GM13977 (cell line): ENCODE data around the gene HMGCR.

Source experiments
- DNase-seq: peaks from one replicate; pipeline ENCODE4 v3.0.0; 2012; ENCODE audit warnings: low spot score
- in situ Hi-C: fragments of 300-500 bp; cut with MboI; formaldehyde crosslinking; loops from one replicate; pipeline ENCODE4 v1.12.0; 2022; ENCODE audit warnings: low sequenced_read_pairs, low pct_unique_long_range_greater_than_20kb, mixed read lengths, inconsistent platforms; ENCODE audit not compliant: unreplicated experiment
- TF ChIP-seq, protein P1 (sequence below): IDR thresholded peaks from 2 replicates; pipeline ENCODE4 v1.5.1; 2012; ENCODE audit warnings: mild to moderate bottlenecking, control low read depth; ENCODE audit not compliant: insufficient read depth; ENCODE audit errors: extremely low read depth, missing control alignments

HMGCR gene

DNA sequence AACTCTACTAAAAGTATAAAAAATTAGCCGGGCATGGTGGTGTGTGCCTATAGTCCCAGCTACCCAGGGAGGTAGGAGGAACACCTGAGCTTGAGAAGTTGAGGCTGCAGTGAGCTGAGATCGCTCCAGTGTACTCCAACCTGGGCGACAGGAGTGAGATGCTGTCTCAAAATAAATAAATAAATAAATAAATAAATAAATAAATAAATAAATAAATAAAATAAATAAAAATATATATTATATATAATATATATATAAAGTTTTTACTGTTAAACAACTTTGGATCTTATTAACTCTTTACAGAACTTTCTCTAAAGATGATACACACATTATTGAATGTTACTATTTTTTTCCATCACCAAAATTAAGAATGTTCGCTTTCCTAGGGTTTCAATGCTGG lies 38.4 kb downstream of the HMGCR start:
- in situ Hi-C loops = no loop called here
- DNase-seq = no peak
- TF ChIP-seq, protein P1, sequence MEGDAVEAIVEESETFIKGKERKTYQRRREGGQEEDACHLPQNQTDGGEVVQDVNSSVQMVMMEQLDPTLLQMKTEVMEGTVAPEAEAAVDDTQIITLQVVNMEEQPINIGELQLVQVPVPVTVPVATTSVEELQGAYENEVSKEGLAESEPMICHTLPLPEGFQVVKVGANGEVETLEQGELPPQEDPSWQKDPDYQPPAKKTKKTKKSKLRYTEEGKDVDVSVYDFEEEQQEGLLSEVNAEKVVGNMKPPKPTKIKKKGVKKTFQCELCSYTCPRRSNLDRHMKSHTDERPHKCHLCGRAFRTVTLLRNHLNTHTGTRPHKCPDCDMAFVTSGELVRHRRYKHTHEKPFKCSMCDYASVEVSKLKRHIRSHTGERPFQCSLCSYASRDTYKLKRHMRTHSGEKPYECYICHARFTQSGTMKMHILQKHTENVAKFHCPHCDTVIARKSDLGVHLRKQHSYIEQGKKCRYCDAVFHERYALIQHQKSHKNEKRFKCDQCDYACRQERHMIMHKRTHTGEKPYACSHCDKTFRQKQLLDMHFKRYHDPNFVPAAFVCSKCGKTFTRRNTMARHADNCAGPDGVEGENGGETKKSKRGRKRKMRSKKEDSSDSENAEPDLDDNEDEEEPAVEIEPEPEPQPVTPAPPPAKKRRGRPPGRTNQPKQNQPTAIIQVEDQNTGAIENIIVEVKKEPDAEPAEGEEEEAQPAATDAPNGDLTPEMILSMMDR = no peak

DNA sequence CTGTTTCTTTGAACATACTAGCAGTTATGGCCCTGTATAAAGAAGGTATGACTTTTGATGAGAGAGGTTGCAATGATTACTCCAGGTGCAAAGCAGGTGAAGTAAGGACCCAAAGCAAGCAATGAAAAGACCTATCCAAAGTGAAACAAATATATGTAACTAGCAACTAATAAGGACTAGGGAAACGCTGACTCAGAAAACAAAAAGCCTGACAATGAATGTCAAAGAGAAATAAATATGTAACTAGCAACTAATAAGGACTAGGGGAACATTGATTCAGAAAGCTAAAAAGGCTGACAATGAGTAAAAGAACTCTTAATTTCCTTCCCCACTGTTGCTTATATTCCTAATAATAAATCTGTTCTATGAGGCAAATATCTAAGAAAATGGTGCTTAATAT lies 43.1 kb downstream of the HMGCR start:
- in situ Hi-C loops = no loop called here
- TF ChIP-seq, protein P1 = no peak
- DNase-seq = no peak

DNA sequence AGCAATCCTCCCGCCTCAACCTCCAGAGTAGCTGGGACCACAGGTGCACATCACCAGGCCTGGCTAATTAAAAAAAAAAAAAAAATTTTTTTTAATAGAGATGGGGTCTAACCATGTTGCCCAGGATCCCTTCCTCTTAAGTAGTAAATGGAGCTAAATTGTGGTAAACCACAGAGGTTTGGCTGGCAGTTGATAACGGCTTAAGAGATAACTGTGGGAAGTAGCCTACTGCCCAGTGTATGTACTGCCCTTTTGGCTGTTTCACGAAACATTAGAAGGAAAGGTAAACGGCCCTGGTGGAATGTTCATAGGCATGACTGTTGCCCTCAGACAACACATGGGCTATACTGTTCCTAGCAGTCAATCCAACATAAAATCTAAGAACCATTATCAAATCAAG lies 44.4 kb downstream of the HMGCR start:
- no peak for DNase-seq
- in situ Hi-C loops = no loop called here
- TF ChIP-seq, protein P1 = no peak

DNA sequence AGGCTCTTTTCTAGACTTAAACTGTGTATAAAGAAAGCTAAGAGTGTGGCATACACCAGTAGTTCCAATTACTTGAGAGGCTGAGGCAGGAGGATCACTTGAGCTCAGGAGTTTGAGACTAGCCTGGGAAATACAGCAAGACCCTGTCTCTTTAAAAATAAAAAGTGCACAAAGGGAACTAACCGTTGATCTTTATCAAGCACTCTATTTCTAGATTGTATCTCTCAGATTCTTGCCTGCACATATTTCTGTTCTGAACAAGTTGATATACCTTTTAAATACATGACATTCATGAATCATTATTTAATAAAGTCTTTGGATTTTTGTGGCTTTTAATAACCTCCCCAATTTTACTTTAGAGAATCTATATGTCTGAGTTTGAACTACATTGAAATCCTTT lies 47.2 kb downstream of the HMGCR start:
- in situ Hi-C loops = no loop called here

DNA sequence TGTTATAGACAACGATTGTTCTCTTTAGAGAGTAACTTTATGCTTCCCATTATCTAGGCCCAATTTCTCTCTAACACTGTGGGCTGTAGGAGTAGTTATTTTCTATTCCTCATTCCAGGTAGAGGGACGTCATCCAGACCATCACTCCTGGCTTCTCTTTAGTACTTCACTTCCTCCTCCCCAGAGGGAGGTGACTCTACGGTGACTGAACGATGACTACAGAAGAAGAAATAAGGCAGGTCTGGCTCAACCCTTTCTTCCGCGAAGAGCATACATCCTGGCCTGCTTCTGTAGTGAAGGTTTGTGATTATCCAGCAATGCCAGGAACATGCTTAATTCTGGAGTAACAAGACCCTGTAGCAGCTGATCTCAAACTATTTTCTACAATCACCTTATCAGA lies 50.8 kb downstream of the HMGCR start:
- in situ Hi-C loops = no loop called here
- TF ChIP-seq, protein P1 = no peak

More for the DNA sequence above, 47.2 kb downstream of the HMGCR start:
- no peak for DNase-seq
- TF ChIP-seq, protein P1 = no peak

DNA sequence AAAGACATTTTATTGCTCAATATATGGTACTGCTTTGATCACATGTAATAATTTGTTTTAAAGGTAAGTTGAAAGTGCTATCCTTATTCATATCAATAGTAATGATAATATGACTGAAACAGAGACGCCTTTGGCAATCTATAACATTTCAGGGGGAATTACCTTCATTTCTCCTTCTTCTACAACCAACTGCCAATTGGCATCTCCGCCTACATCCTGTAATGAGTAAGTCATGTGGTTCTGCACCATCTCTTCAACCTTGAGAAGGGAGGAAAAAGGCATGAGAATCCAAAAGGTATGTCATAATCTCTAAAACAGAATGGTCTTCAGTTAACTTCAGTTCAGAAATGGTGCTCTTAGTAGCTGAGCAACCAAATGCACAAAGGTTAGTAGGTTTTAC lies 52.4 kb downstream of the HMGCR start:
- DNase-seq = no peak
- TF ChIP-seq, protein P1 = no peak
- in situ Hi-C loops = no loop called here

More for the DNA sequence above, 50.8 kb downstream of the HMGCR start:
- no peak for DNase-seq

DNA sequence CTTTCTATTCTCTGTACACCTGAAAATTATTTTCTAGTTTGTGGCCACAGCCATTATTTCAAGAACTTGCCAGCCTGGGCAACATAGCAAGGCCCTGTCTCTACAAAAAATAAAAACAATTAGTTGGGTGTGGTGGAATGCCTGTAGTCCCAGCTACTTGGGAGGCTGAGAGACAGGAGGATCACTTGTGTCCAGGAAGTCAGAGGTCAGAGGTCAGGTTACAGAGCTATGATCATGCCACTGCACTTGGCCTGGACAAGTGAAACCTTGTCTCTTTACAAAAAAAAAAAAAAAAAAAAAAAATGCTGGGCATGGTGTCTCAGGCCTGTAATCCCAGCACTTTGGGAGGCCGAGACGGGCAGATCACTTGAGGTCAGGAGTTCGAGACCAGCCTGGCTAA lies 58.3 kb downstream of the HMGCR start:
- in situ Hi-C loops = no loop called here
- TF ChIP-seq, protein P1 = no peak
- no peak for DNase-seq
